HepG2 (cell line): ENCODE measurements around the gene C1D. TPM values are rescaled to one million over a fixed set of nuclear protein-coding genes. Genes with fewer than 3 reads are reported as not detected.

ENCODE experiments used
- ATAC-seq: fragments of 200-7000 bp; cut with Tn5 transposase; 3 replicates; pipeline ENCODE4 v1.9.1; 2020; ENCODE audit warnings: mild to moderate bottlenecking, moderate library complexity
- BruUV-seq: library from RNA; stranded (reverse); fragments of 400-500 nt; replicated peaks from 2 replicates; lab custom pipeline; 2021; lab: Mats Ljungman, UMichigan
- CTCF ChIA-PET: fragments of 300-600 bp; formaldehyde crosslinking; extraction: SDS; loops from one replicate; lab custom pipeline; 2021; ENCODE audit warnings: low total read pairs, inconsistent platforms, low intra/inter-chr PET ratio; lab: Yijun Ruan, JAX
- POLR2A ChIA-PET: fragments of 350-600 bp; sonication (Branson Sonifier 250); formaldehyde crosslinking; loops from one replicate; lab custom pipeline; 2020; ENCODE audit warnings: antibody characterized with exemption, inconsistent platforms; lab: Yijun Ruan, JAX
- DNase-seq: peaks from one replicate; pipeline ENCODE4 v3.0.0-alpha.2; 2015; ENCODE audit warnings: low spot score
- FAIRE-seq: peaks from 3 replicates; lab custom pipeline; 2011; peaks lifted over from hg19 to GRCh38; lab: Jason Lieb, UNC
- H2AFZ ChIP-seq: one replicate; pipeline ENCODE4 v1.6.1; 2011; ENCODE audit warnings: low read length, inconsistent platforms
- H3K27ac ChIP-seq: fragments of 300-600 bp; 3 replicates; pipeline ENCODE4 v1.8.0; 2011; ENCODE audit warnings: mixed run types, mild to moderate bottlenecking, mixed read lengths, low read length, inconsistent platforms; ENCODE audit not compliant: insufficient read depth; ENCODE audit errors: extremely low read length
- H3K27me3 ChIP-seq, 2 experiments: fragments of 200-600 bp in 1 of 2; 2 replicates in 1 of 2; 3 replicates in 1 of 2; pipeline versions ENCODE4 v1.6.0 to v1.8.0; 2011; ENCODE audit warnings: low read length in 2 of 2, mild to moderate bottlenecking in 2 of 2, moderate library complexity in 2 of 2, inconsistent platforms in 1 of 2; ENCODE audit not compliant: insufficient read depth in 2 of 2, control insufficient read depth in 1 of 2
- H3K36me3 ChIP-seq, 2 experiments: fragments of 200-600 bp in 1 of 2; replicated peaks in 1 of 2; 2 replicates in 1 of 2; 3 replicates in 1 of 2; pipeline versions ENCODE4 v1.5.1 to v1.8.0; 2011; ENCODE audit warnings: low read length in 2 of 2, inconsistent platforms in 1 of 2; ENCODE audit not compliant: insufficient read depth in 2 of 2, control insufficient read depth in 1 of 2
- H3K4me1 ChIP-seq: 2 replicates; pipeline ENCODE4 v1.5.1; 2012; ENCODE audit warnings: low read length, inconsistent platforms; ENCODE audit not compliant: insufficient read depth
- H3K4me2 ChIP-seq: 2 replicates; pipeline ENCODE4 v1.6.0; 2011; ENCODE audit warnings: low read depth, low read length, inconsistent platforms
- H3K4me3 ChIP-seq, 3 experiments: fragments of 200-600 bp in 1 of 3; sonication (generic), shearing (Covaris generic) in 1 of 3; replicated peaks in 1 of 3; 2 replicates each; pipeline ENCODE4 v1.5.1; 2011 to 2016; ENCODE audit warnings: low read length in 3 of 3, inconsistent platforms in 2 of 3, low read depth in 2 of 3, mild to moderate bottlenecking in 2 of 3, control low read depth in 1 of 3, mixed read lengths in 1 of 3; ENCODE audit not compliant: insufficient read depth in 1 of 3
- H3K79me2 ChIP-seq: one replicate; pipeline ENCODE4 v1.6.1; 2011; ENCODE audit warnings: low read length, inconsistent platforms; ENCODE audit not compliant: insufficient read depth
- H3K9ac ChIP-seq: 2 replicates; pipeline ENCODE4 v1.6.0; 2011; ENCODE audit warnings: mild to moderate bottlenecking, low read depth, low read length, inconsistent platforms; ENCODE audit not compliant: insufficient read depth
- H3K9me3 ChIP-seq: 2 replicates; pipeline ENCODE4 v1.5.1; 2012; ENCODE audit warnings: mild to moderate bottlenecking, low read length
- H4K20me1 ChIP-seq: 2 replicates; pipeline ENCODE4 v1.6.0; 2011; ENCODE audit warnings: inconsistent platforms, mild to moderate bottlenecking, low read length, moderate library complexity; ENCODE audit not compliant: insufficient read depth
- ATM ChIP-seq: fragments of 450-650 bp; IDR thresholded peaks from 2 replicates; pipeline ENCODE4 v1.7.1; 2017; ENCODE audit warnings: mild to moderate bottlenecking, borderline replicate concordance
- ETS1 ChIP-seq: sonication (generic); formaldehyde crosslinking; IDR thresholded peaks from 2 replicates; pipeline ENCODE4 v1.4.0; 2020; ENCODE audit warnings: missing genetic modification reagents
- ETV6 ChIP-seq: sonication (generic); formaldehyde crosslinking; conservative IDR thresholded peaks from 2 replicates; pipeline ENCODE4 v1.4.0; 2020; ENCODE audit warnings: missing genetic modification reagents
- GATAD1 ChIP-seq: IDR thresholded peaks from 2 replicates; pipeline ENCODE4 v1.6.1; 2016; ENCODE audit warnings: missing genetic modification reagents, missing compliant biosample characterization
- KDM4B ChIP-seq: sonication (generic); formaldehyde crosslinking; IDR thresholded peaks from 2 replicates; pipeline ENCODE4 v1.4.0; 2020; ENCODE audit warnings: missing genetic modification reagents
- KLF13 ChIP-seq: sonication (generic); formaldehyde crosslinking; IDR thresholded peaks from 2 replicates; pipeline ENCODE4 v1.4.0; 2020; ENCODE audit warnings: mild to moderate bottlenecking, missing genetic modification reagents
- KLF6 ChIP-seq: IDR thresholded peaks from 2 replicates; pipeline ENCODE4 v1.8.0; 2016; ENCODE audit warnings: missing biosample characterization, missing genetic modification reagents
- MAF1 ChIP-seq: sonication (generic); formaldehyde crosslinking; IDR thresholded peaks from 2 replicates; pipeline ENCODE4 v1.5.0; 2020; ENCODE audit warnings: missing genetic modification reagents, borderline replicate concordance
- MAX ChIP-seq: IDR thresholded peaks from 2 replicates; pipeline ENCODE4 v1.6.1; 2012; ENCODE audit warnings: inconsistent platforms
- MTF1 ChIP-seq: sonication (generic); formaldehyde crosslinking; IDR thresholded peaks from 2 replicates; pipeline ENCODE4 v1.5.0; 2020; ENCODE audit warnings: missing genetic modification reagents
- ZNF136 ChIP-seq: sonication (generic); formaldehyde crosslinking; IDR thresholded peaks from 2 replicates; pipeline ENCODE4 v1.8.1; 2022; ENCODE audit warnings: low read depth, mild to moderate bottlenecking, moderate library complexity, missing genetic modification reagents
- ZNF274 ChIP-seq: sonication (generic); formaldehyde crosslinking; IDR thresholded peaks from 2 replicates; pipeline ENCODE4 v1.5.1; 2020; ENCODE audit warnings: mild to moderate bottlenecking, missing genetic modification reagents
- ZNF432 ChIP-seq: sonication (generic); formaldehyde crosslinking; IDR thresholded peaks from 2 replicates; pipeline ENCODE4 v1.5.0; 2020; ENCODE audit warnings: missing genetic modification reagents, mild to moderate bottlenecking, borderline replicate concordance
- ZNF629 ChIP-seq: sonication (generic); formaldehyde crosslinking; conservative IDR thresholded peaks from 2 replicates; pipeline ENCODE4 v1.5.0; 2020; ENCODE audit warnings: missing genetic modification reagents
- ZZZ3 ChIP-seq: sonication (generic); formaldehyde crosslinking; IDR thresholded peaks from 2 replicates; pipeline ENCODE4 v1.4.0; 2020; ENCODE audit warnings: missing genetic modification reagents, mild to moderate bottlenecking, borderline replicate concordance
- WGBS: methylation state at CpG from one replicate; pipeline ENCODE4 v1.1.6; 2017; ENCODE audit warnings: low lambda C conversion rate; 5-methylcytosine and 5-hydroxymethylcytosine counted together
- in situ Hi-C: cut with HindIII; loops from 2 replicates; pipeline ENCODE4 v1.10.0; 2017; ENCODE audit warnings: low pct_unique_long_range_greater_than_20kb; ENCODE audit not compliant: extremely low pct_ligation_motif_present
- intact Hi-C: fragments of 100-400 bp; cut with micrococcal nuclease; formaldehyde crosslinking; loops from one replicate; pipeline ENCODE4 v1.10.0; 2022; ENCODE audit not compliant: unreplicated experiment
- polyA plus RNA-seq, 8 experiments: library from polyadenylated mRNA; depleted of rRNA in 3 of 8; stranded (reverse) in 7 of 8; unstranded in 1 of 8; fragments of >200 nt; fragmentation: Illumina TruSeq in 4 of 8; extraction: Trizol in 4 of 8; gene quantifications; 2 replicates each; pipeline versions ENCODE4 v1.2.1 to v1.2.3, GENCODE V29; 2011 to 2016; ENCODE audit warnings: low read depth in 4 of 8, missing spikeins in 1 of 8, mixed read lengths in 1 of 8; ENCODE audit not compliant: insufficient read depth in 1 of 8
- total RNA-seq, 5 experiments: library from RNA; depleted of rRNA; stranded (reverse); fragments of >200 nt; fragmentation: Illumina TruSeq; extraction: Trizol; gene quantifications; 2 replicates each; pipeline ENCODE4 v1.2.3, GENCODE V29; 2016; ENCODE audit warnings: low read depth in 1 of 5

C1D gene
- total and polyA plus RNA-seq, 2 of the 13 experiments (the other 11 are each of a cell fraction or from before 2014, with no cell fraction given): 38.1 to 43.5 TPM

- no peak for TF ChIP-seq ZZZ3 (CRISPR knock-in tag)
These were observed 44.7 kb upstream of the C1D start (continued) for GRCh38 chr2:68107475-68107874.

GRCh38 chr2:68104111-68104835, 41.5 kb upstream of the C1D start:
- POLR2A ChIA-PET: no interaction called here
- no peak for ATAC-seq
- no peaks in the 10 kb centered on the region for H3K9me3 ChIP-seq
- TF ChIP-seq KLF6: no peak
- TF ChIP-seq ZNF629 (CRISPR knock-in tag): peak; percentile 43; the same call in 1 of the 2 replicates
- TF ChIP-seq, all 625 proteins: peak for 1
- intact Hi-C loops: no loop called here
- DNase-seq (no peak), FAIRE-seq (no peak)
- CTCF ChIA-PET: no interaction called here
- Histone ChIP-seq H4K20me1 (no peaks in the 10 kb centered on the region), H2AFZ (no peak overlapping the region), H3K36me3 (no peaks in the 10 kb centered on the region), H3K79me2 (no peaks in the 10 kb centered on the region), H3K9ac (no peak overlapping the region), H3K4me2 (no peak overlapping the region), H3K4me1 (no peaks in the 10 kb centered on the region), H3K4me3 (no peak overlapping the region), H3K27ac (no peak overlapping the region), H3K27me3 (no peaks in the 10 kb centered on the region)
- WGBS: 52% methylated on average over 4 of the region's 4 CpGs
- no TSS peak for BruUV-seq
- in situ Hi-C loops: no loop called here

GRCh38 chr2:68103709-68104055, 40.9 kb upstream of the C1D start:
- TF ChIP-seq KLF13: no peak
- no peak for TF ChIP-seq ATM
- TF ChIP-seq ZNF136 (CRISPR knock-in tag): no peak
- TF ChIP-seq KDM4B (CRISPR knock-in tag): no peak
- TF ChIP-seq ZNF274: no peak
- TF ChIP-seq MTF1 (CRISPR knock-in tag): no peak
- TF ChIP-seq ETS1 (CRISPR knock-in tag): no peak
- TF ChIP-seq MAX: no peak
- TF ChIP-seq ZNF432 (CRISPR knock-in tag): no peak
- no peak for TF ChIP-seq ETV6
- TF ChIP-seq MAF1 (CRISPR knock-in tag): no peak
- no peak for TF ChIP-seq GATAD1 (CRISPR knock-in tag)
- Histone ChIP-seq H3K4me3 (no peak overlapping the region), H3K4me2 (no peak overlapping the region), H2AFZ (no peak overlapping the region), H3K79me2 (no peaks in the 10 kb centered on the region), H3K27me3 (no peaks in the 10 kb centered on the region), H3K36me3 (no peaks in the 10 kb centered on the region), H3K9me3 (no peaks in the 10 kb centered on the region), H3K27ac (no peak overlapping the region), H3K9ac (no peak overlapping the region), H4K20me1 (no peaks in the 10 kb centered on the region), H3K4me1 (no peaks in the 10 kb centered on the region)
- in situ Hi-C loops (no loop called here), intact Hi-C loops (no loop called here)
- BruUV-seq: no TSS peak
- POLR2A ChIA-PET: no interaction called here
- ATAC-seq (no peak), FAIRE-seq (no peak), DNase-seq (no peak)
- CTCF ChIA-PET: no interaction called here
